Stimulated activated CD4-positive, alpha-beta T cell treated with anti-CD3 and anti-CD28 coated beads, Interleukin-1b, Interleukin-23, amount 100 ng/mL, for 1 hour (primary cell): Measurements from ENCODE around the gene RNF38.
"Not testable (repeated sequence)": the region's sequence is repeated elsewhere in the genome, so short reads cannot be mapped to it uniquely, and the experiment has no call there.

Experiments used
- DNase-seq, 2 donors: peaks; one replicate each; pipeline ENCODE4 v3.0.0-alpha.2; 2020; ENCODE audit warnings: low read depth in 2 of 2

RNF38 gene

DNA sequence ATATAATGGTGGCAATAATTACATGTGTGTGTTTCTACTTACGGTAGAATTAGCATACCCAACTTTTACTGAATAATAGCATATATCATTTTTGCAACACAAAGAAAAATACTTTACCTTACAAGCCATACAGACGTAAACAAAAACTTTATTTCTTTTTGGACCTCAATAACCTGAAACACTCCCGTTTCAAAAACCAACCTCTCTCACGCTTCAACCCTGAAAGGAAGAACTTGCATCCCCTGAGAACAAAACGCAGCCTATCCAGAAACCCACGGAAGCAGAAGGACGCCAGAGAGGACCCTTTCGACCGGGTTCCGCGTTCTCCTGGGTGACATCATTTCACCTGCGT lies at the start of gene RNF38:
Gene RNF38, minus strand, starts transcription at position 290 of the 352 bp plus-strand sequence. Its CDS starts 161 bp downstream, at position 129.
- no peak for DNase-seq

DNA sequence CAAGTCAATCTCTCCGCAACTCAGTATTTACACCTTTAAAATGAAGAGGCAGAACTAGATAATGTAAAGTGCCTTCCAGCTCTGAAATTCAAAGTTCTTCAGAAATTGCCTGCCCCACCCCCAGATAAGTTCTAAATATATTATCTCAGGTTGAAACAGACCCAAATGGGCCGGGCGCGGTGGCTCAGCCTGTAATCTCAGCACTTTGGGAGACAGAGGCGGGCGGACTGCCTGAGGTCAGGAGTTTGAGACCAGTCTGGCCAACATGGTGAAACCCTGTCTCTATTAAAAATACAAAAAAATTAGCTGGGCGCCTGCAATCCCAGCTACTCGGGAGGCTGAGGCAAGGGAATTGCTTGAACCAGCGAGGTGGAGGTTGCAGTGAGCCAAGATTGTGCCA lies 48.5 kb upstream of the RNF38 start:
- DNase-seq = not testable (repeated sequence)

DNA sequence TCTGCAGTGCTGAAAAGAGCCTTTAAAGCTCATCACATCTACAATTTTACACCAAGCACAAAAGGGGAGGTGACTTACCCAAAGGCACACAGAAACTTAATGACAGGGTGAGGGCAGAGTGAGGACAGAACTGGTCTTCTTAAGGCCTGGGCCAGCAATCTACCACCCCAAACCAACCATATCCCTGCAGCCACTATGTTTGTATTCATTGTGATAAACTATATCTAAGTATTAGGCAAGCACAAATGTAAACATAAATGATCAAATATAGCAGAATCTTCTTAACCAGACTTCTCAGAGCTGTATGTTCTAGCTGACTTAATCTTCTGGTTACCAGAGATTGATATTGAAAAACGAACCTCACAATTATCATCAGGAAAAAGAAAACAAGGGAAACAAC lies 47.9 kb upstream of the RNF38 start:
- DNase-seq = no peak

DNA sequence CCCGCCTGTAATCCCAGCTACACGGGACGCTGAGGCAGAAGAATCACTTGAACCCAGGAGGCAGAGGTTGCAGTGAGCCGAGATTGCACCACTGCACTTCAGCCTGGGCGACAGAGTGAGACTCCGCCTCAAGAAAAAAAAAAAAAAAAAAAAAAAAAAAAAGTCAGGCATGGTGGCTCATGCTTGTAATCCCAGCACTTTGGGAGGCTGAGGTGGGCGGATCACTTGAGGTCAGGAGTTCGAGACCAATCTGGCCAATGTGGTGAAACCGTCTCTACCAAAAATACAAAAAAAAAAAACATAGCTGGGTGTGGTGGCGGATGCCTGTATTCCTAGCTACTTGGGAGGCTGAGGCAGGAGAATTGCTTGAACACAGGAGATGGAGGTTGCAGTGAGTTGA lies 46.6 kb upstream of the RNF38 start:
- not testable (repeated sequence) for DNase-seq

DNA sequence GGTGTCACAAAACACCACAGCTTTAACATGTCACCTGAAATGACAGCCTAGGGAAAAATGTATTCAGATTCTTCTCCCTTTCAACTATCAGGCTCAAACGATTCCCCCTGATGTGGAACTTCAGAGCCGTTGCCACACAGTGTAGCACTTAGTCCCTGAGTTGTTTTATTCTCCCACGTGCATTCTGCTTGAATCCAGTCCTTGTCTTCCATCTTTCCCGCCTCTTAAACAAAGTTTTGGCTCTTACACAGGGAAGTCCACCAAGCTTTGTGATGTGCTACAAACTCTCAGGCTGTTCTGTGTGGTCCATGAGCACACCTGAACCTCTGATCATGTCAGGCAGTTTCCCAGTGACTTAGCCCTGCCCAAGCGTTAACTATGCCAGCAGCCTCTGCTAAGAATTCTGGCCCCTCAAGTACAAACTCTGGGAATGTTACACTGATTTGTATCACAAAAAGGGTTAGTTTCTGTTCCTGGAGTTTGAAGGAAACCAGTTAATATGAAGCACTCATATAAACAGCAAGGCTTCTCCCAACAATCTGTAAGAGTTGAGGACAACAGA lies 45.8 kb upstream of the RNF38 start:
- DNase-seq = no peak

DNA sequence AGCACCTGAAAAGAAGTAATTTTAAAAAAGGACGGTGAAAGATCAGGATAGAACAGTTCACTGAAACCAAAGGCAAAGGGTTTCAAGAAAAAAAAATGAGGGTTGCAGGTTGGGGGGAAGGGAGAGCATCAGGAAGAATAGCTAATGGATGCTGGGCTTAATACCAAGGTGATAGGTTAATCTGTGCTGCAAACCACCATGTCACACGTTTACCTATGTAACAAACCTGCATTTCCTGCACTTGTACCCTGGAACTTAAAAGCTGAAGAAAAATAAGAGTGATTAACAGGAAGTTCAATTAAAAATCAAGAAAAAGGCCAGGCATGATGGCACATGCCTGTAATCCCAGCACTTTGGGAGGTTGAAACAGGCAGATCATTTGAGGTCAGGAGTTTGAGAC lies 44.1 kb upstream of the RNF38 start:
- DNase-seq = no peak

DNA sequence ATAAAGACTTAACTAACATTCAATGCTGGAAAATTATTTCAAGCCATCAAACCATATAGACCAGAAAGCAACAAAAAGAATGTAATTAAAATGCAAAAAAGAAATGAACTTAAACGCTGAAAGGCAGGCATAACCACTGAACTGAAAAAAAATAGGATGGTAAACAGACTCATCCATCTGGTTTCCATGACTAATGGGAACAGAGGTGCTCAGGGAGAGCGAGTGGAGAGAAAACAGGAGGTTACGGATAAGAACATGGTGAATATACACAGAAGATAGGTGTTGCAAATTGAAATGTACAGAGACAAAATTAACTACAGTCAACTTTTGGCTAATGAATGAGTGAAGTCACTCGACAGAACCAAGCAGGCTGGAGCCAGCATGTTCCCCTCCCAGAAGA lies 43.5 kb upstream of the RNF38 start:
- no peak for DNase-seq

DNA sequence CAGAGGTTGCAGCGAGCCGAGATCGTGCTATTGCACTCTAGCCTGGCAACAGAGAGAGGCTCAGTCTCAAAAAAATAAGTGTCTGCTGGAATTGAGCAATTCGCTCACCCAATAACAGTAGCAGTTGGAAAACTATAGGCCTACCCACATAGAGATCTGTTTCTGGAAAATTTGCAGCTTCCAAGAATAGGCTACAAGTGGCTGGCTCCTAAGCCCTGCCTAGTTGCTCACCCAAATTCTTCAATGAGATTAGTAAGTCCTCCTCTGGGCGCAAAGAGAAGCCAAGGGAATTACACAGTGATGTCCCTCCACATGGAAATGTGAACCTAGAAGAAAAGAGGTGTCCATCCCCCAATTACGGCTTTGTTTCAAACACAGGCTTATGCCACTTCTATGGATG lies 42.6 kb upstream of the RNF38 start:
- no peak for DNase-seq

DNA sequence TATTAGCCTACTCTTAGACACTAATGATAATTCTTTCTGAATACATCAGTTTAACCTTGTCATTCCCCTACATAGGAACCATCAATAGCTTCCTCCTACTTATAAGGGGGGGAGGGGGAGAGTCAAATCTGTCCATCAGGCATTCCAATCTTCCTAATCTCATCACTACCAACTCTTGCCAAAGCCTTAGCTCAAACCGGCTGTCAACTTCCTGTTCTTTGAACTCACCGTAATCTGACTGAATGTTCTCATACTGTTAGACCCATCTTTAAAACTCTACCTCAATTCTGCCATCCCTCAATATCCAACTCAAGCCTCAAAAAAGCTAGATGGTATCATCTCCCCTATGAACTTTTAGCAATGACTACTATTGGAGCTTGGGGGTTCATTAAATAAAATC lies 41.9 kb upstream of the RNF38 start:
- DNase-seq = no peak

DNA sequence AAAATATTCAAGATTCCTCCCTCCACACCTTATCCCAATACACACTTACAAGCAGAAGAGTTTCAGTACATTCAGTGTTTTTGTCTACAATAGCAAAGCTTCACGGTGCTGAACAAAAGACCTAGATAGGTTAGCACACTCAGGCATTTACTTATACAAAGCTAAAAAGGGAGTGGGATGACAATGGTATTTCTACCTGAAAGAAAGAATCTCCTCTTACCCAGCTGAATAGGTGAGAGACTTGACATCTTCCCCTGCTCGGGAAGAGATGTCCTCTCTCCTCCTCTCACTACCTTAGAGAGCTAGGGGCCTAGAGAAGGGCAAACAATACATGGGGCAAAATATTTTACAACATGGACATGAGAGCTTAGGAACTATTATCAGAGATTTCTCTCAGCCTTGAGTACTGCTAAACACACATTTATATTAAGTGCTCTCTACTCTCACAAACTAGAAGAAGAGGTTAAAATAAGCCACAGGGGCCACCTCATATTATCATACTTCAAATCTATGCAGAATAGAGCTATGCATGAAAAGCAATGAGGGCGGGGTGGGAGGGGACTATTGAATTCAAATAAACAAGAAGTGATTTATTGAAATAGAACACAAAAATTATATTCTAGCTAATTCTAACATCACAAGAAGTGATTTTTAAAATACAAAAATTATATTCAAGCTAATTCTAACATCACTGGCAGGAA lies 38.6 kb upstream of the RNF38 start:
- DNase-seq = no peak

DNA sequence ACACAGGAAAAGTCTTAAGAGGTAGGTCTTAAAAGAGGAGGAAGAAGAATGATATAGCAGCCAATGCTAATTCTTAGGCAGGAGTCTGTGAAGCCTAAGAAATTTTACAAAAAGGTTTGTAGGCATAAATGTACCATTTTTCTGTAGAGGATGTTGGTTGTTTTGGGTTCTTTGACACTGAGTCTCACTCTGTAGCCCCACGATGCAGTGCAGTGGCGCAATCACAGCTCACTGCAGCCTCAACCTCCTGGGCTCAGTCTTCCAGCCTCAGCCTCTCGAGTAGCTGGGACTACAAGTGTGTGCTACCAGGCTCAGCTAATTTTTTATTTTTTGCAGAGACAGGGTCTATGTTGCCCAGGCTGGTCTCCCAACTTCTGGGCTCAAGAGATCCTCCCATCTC lies 37.7 kb upstream of the RNF38 start:
- DNase-seq = no peak

DNA sequence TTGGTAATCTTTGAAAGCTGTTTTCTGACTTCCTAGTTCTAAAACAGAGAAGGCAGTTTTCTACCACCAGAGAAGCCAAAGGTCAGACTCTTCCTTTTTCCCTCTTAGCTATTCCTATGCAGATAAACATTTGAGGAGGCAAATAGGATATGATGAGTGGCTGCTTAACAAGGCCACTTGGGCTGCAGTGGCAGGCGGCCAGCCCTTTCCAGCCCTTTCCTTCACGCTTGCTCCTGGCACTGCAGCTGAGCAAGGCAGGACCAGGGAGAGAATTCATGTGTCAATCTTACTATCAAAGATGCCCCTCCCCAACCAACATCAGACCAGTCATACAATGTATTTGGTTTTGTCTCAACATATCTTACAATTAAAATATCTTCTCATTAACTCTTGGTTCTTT lies 36.8 kb upstream of the RNF38 start:
- DNase-seq = no peak

DNA sequence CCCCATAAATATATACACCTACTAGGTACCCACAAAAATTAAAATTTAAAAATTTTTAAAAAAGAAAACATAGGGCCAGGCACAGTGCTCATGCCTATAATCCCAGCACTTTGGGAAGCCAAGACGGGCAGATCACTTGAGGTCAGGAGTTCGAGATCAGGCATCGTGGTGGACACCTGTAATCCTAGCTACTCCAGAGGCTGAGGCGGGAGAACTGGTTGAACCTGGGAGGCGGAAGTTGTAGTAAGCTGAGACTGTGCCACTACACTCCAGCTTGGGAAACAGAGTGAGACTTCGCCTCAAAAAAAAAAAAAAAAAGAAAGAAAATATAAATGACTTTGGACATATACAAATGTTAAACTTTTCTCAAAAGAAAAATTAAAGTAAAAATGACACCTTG lies 33.3 kb upstream of the RNF38 start:
- no peak for DNase-seq

DNA sequence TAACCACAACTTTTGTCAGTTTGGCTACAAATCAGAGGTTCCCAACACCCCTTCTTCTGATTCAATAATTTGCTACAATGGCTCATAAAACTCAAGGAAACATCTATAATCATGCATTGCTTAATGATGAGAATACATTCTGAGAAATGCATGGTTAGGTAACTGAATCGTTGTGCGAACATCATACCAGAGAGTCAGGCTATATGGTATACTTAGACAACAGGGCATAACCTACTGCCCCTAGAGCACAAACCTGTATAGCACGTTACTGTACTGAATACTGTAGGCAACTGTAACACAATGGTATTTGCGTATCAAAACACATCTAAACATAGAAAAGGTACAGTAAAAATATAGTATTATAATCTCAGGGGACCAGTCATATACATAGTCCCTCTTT lies 31.0 kb upstream of the RNF38 start:
- DNase-seq = no peak

DNA sequence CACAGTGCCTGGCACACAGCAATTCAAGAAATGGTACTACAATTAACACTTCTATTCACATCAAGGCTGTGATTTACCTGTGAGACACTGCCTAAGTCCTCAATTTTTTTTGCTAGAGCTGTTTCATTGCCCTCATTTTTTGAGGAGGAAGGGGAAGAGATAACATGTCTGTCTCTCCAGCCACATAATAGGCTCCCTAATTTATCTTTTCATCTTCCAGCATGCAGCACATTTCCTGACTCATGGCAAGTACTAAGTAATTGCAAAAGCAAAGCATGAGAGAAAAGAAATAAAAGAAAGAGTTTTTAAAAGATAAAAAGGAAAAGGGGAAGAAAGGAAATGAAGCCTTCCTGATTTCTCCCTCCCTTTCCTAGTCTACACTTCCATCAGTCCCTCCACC lies 26.9 kb upstream of the RNF38 start:
- no peak for DNase-seq

DNA sequence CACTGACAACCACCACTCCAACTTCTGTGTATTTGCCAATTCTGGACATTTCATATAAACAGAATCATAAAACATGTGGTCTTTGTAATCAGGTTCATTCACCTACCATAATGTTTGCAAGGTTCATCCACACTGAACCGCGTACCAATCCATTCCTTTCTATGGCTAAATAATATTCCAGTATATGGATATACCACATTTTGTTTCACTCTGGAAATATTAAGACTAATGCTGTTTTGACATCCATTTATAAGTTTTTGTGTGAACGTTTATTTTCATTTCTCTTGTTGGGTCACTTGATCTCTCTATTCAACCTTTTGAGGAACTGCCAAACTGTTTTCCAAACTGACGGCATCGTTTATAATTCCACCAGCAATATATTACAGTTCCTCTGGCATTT lies 26.3 kb upstream of the RNF38 start:
- DNase-seq = no peak

DNA sequence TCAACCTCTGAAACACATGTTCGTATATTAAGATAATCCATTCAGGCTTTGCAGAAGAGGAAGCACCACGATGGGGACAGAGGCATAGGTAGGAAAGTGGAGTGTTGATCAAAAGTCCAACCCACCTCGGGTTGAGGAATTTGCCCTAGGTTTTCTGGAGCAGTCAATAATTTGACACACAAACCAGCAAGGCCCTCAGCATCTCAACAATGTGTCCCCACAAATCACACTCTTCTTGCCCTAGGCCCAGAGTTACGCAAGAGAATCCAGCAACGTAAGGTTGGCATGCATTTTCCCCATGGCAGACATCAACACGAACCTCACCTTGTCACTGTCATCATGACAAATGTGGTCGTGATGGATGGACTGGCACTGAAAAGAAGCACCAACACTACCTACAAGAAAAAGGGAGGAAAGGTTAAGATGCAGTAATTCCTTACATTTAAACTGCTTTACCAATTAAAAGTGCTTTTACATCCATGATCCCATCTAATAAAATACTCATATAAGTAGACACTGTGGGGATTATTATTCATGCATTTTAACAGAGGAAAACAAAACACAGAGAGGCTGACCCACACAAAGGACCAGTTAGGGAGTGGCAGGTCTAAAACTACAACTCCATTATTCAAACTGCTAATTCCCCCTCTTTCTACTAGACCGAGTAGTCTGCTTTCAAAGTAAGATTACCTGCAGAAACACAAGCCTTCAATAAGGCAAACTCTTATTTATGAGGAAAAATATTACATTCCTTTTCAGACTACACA lies 24.4 kb upstream of the RNF38 start:
- no peak for DNase-seq

DNA sequence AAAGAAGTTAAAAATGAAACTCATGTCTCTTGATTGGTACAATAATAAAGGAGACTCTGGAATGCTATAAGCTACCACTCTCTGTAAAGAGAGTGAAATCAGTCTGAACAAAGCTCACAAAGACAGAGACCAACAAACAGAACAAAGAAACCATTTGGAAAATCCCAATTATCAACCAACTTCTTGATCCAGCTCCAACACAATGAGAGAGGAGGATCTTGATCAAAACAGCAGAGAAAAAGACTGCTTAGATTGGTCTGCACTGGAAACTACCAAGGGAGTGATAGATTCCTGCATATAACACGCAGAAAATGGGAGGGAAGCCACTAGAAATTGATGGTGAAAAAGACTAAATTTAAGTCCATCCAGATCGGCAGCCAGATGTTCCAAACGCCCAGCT lies 23.1 kb upstream of the RNF38 start:
- no peak for DNase-seq

DNA sequence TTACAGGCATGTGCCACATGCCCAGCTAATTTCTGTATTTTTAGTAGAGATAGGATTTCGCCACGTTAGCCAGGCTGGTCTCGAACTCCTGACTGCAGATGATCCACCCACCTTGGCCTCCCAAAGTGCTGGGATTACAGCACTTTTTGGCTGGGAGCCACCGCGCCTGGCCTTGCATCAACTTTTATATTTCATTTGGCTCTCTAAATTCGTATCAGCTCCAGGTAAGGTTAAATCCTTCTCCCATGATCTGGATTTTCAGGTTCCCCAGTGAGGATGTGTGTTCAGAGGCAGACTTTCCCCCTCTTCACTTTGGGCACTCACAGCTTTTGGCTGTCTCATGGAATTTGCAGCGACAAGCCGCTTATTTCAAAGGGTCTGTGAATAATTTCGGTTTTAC lies 16.8 kb upstream of the RNF38 start:
- no peak for DNase-seq

DNA sequence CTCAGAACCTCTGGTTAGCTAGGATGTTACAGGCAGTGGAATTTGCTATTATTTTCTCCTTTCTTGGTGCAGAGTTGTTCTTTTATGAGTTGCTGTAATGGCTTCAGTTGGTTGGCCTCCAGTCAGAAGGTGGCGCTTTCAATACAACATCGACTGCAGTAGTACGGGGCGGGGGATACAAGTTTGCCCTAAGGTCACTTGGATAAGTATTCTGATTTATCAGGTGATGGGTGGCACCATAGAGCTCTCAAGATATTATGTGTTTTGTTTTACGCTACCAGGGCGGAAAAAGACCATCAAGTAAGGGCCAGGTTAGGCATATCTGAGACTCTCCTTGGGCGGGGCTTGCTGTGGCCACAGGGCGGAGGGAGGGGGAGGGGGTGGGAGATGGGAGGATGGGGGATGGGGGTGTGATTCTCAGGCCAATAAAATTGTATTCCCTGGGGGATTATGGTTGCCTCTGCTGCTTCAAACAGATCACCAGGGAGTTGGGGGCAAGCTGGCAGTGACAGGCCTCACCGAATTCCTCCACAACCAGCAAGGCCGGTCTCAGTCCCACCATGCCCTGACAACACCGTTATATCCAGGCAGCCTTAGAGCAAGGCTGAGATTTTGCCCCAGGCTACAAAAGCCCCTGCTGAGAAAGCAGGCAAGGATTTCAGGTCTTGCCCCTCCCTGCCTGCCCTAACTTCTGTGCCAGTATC lies 15.9 kb upstream of the RNF38 start:
- DNase-seq = no peak

DNA sequence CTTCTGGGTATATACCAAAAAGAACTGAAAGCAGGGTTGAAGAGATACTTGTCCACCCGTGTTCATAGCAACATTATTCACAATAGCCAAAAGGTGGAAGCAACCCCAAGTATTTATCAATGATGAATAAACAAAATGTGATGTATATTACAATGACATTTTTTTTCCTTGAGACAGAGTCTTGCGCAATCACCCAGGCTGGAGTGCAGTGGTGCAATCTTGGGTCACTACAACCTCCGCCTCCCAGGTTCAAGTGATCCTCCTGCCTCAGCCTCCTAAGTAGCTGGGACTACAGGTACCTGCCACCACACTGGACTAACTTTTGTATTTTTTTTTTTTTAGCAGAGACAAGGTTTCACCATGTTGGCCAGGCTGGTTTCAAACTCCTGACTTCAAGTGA lies 11.3 kb upstream of the RNF38 start:
- not testable (repeated sequence) for DNase-seq

DNA sequence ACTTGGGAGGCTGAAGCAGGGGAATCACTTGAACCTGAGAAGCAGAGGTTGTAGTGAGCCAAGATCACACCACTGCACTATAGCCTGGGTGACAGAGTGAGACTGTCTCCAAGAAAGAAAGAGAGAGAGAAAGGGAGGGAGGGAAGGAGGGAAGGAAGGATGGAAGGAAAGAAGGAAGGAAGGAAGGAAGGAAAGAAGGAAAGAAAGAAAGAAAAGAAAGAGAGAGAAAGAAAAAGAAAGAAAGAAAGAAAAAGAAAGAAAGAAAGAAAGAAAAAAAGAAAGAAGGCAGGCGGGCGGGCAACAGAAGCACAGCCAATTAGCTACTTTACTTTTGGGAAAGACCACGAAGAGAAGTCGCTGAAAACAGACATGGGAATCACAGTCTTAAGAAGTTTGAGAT lies 9.0 kb upstream of the RNF38 start:
- not testable (repeated sequence) for DNase-seq
